Spleen (tissue), 7 donors: ENCODE data around the gene ATP6V0E1.

Experiments
- POLR2A ChIP-seq, 3 donors: fragments of 450-650 bp; IDR thresholded peaks; one replicate each; pipeline ENCODE4 v1.5.1; 2017; ENCODE audit warnings: antibody characterized with exemption in 3 of 3, mild to moderate bottlenecking in 1 of 3
- POLR2AphosphoS5 ChIP-seq, 3 donors: sonication (generic); formaldehyde crosslinking; IDR thresholded peaks; one replicate each; pipeline ENCODE4 v1.5.1; 2017; ENCODE audit warnings: antibody characterized with exemption in 3 of 3
- TF ChIP-seq, protein P1 (sequence below), 11 experiments: fragments of 200-600 bp in 7 of 11; fragments of 450-650 bp in 4 of 11; sonication (generic) in 4 of 11; IDR thresholded peaks in 8 of 11; conservative IDR thresholded peaks in 3 of 11; 1 replicate in 7 of 11; 2 replicates in 4 of 11; pipeline versions ENCODE4 v1.4.0 to v1.8.0; 2016 to 2021; ENCODE audit warnings: antibody characterized with exemption in 11 of 11, inconsistent platforms in 4 of 11, mild to moderate bottlenecking in 1 of 11
- donor health status: DM: no; HTN: no; CAD: no; lungs with moderate emphysema.
- donor health status: DM: no; HTN: no; CAD: no.
- donor health status: DM: no; HTN: no; CAD: no.

GRCh38 chr5:173010021-173010420 lies 26.4 kb downstream of the ATP6V0E1 start:
- TF ChIP-seq, protein P1, sequence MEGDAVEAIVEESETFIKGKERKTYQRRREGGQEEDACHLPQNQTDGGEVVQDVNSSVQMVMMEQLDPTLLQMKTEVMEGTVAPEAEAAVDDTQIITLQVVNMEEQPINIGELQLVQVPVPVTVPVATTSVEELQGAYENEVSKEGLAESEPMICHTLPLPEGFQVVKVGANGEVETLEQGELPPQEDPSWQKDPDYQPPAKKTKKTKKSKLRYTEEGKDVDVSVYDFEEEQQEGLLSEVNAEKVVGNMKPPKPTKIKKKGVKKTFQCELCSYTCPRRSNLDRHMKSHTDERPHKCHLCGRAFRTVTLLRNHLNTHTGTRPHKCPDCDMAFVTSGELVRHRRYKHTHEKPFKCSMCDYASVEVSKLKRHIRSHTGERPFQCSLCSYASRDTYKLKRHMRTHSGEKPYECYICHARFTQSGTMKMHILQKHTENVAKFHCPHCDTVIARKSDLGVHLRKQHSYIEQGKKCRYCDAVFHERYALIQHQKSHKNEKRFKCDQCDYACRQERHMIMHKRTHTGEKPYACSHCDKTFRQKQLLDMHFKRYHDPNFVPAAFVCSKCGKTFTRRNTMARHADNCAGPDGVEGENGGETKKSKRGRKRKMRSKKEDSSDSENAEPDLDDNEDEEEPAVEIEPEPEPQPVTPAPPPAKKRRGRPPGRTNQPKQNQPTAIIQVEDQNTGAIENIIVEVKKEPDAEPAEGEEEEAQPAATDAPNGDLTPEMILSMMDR (IDR thresholded peaks at IDR 0.05 in 8 of 11, conservative IDR thresholded peaks at IDR 0.05 in 3 of 11), result no peak
- no peak for TF ChIP-seq POLR2AphosphoS5 (IDR thresholded peaks at IDR 0.05)
- TF ChIP-seq POLR2A (IDR thresholded peaks at IDR 0.05), result no peak
